Astrocyte (in vitro differentiated cells and primary cell): ENCODE results near the gene NINJ1.

Experiments
- EZH2 ChIP-seq: IDR thresholded peaks from 2 replicates; pipeline ENCODE4 v1.6.1; 2012; ENCODE audit warnings: mild to moderate bottlenecking, low read length, inconsistent platforms; ENCODE audit not compliant: insufficient read depth
- TF ChIP-seq, protein P1 (sequence below): IDR thresholded peaks from 2 replicates; pipeline ENCODE4 v1.5.1; 2011; ENCODE audit warnings: low read depth, mild to moderate bottlenecking, inconsistent platforms, low read length, moderate library complexity; ENCODE audit not compliant: insufficient read depth

GRCh38 chr9:93170571-93170970 lies 36.5 kb upstream of the NINJ1 start:
- TF ChIP-seq, protein P1, sequence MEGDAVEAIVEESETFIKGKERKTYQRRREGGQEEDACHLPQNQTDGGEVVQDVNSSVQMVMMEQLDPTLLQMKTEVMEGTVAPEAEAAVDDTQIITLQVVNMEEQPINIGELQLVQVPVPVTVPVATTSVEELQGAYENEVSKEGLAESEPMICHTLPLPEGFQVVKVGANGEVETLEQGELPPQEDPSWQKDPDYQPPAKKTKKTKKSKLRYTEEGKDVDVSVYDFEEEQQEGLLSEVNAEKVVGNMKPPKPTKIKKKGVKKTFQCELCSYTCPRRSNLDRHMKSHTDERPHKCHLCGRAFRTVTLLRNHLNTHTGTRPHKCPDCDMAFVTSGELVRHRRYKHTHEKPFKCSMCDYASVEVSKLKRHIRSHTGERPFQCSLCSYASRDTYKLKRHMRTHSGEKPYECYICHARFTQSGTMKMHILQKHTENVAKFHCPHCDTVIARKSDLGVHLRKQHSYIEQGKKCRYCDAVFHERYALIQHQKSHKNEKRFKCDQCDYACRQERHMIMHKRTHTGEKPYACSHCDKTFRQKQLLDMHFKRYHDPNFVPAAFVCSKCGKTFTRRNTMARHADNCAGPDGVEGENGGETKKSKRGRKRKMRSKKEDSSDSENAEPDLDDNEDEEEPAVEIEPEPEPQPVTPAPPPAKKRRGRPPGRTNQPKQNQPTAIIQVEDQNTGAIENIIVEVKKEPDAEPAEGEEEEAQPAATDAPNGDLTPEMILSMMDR = no peak
- no peak for TF ChIP-seq EZH2
